Left lung (tissue), 10 donors: ENCODE results near the gene GMIP. TPM values are rescaled to one million over a fixed set of nuclear protein-coding genes. Genes with fewer than 3 reads are reported as not detected.

ENCODE experiments used
- ATAC-seq: fragments of 200-7000 bp; cut with Tn5 transposase; one replicate; pipeline ENCODE4 v1.9.1; 2020; ENCODE audit warnings: moderate library complexity
- DNase-seq, 4 donors: peaks; one replicate each; pipeline ENCODE4 v3.0.0-alpha.2; 2013 to 2020
- H3K27ac ChIP-seq, 2 donors: fragments of 200-600 bp; sonication (generic) in 1 of 2; one replicate each; pipeline versions ENCODE4 v1.5.0 to v1.8.0; 2020 to 2021
- H3K27me3 ChIP-seq, 2 donors: fragments of 200-600 bp; sonication (generic) in 1 of 2; one replicate each; pipeline versions ENCODE4 v1.5.0 to v1.8.0; 2020 to 2021
- H3K36me3 ChIP-seq, 2 donors: fragments of 200-600 bp; sonication (generic) in 1 of 2; one replicate each; pipeline versions ENCODE4 v1.5.0 to v1.8.0; 2020 to 2021
- H3K4me1 ChIP-seq, 2 donors: fragments of 200-600 bp; one replicate each; pipeline ENCODE4 v1.8.0; 2021
- H3K4me3 ChIP-seq, 2 donors: fragments of 200-600 bp; sonication (generic) in 1 of 2; one replicate each; pipeline versions ENCODE4 v1.5.0 to v1.8.0; 2020 to 2021; ENCODE audit warnings: mild to moderate bottlenecking in 1 of 2
- H3K9me3 ChIP-seq, 2 donors: fragments of 200-600 bp; sonication (generic) in 1 of 2; one replicate each; pipeline versions ENCODE4 v1.5.0 to v1.8.0; 2020 to 2021
- intact Hi-C, 2 donors: fragments of 100-400 bp; cut with DNase I; formaldehyde crosslinking; loops; one replicate each; pipeline versions ENCODE4 v1.11.2 to v1.14.2; 2022
- polyA plus RNA-seq, 6 donors: library from polyadenylated mRNA; unstranded; fragments of 120-200 nt; gene quantifications; one replicate each; pipeline ENCODE4 v1.2.1, GENCODE V29; 2013; ENCODE audit not compliant: insufficient read length in 6 of 6
- total RNA-seq, 2 donors: library from RNA; stranded (reverse); fragmentation: NEBNext Ultra II Directional; extraction: Animal tissue kit (Norgen Biotek cat#: 25700); gene quantifications; one replicate each; pipeline ENCODE4 v1.2.1, GENCODE V29; 2021
- TF ChIP-seq, protein P1 (sequence below), 2 donors: fragments of 200-600 bp; sonication (generic) in 1 of 2; IDR thresholded peaks; one replicate each; pipeline versions ENCODE4 v1.5.0 to v1.8.0; 2021; ENCODE audit warnings: antibody characterized with exemption in 2 of 2
- donor health status: DM: no; HTN: yes; CAD: no.
- donor health status: DM: no; HTN: no; CAD: no.

GMIP gene
- total and polyA plus RNA-seq, 8 donors, result 9.1 to 57.2 (median 11.1) TPM

DNA sequence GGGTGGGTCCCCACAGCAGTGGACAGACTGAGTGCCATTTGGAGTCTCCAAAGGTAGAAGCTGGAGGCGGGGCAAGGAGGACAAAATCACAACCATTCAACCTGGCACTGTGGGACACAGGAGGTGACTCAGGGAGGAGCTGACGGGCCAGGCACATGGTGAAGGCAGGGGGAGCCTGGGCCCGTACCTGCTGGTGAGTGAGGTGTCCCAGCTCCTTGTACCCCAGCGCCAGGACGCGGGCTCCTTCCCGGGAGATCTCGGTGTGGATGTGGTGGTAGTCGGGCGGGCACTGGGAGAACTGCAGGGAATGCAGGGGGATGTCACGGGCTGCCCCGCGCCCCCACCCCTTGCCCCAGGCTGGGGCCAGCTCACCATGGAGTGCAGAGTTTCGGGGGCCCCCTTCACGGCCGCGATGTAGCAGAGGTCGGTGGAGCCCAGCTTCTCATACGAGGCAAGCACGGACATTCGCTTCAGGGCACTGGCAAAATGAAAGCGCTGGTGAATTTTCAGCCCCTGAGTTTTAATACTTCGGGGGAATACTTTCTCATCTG lies 10.2 kb upstream of the GMIP start:
- ATAC-seq (no peak), DNase-seq (peak in 1 of 4 donors; percentile 66)
- H3K27me3 ChIP-seq, result no peaks in the 10 kb centered on the region
- no peak overlapping the region for H3K4me3 ChIP-seq
- no peaks in the 10 kb centered on the region for H3K4me1 ChIP-seq
- intact Hi-C loops, result no loop called here
- no peaks in the 10 kb centered on the region for H3K9me3 ChIP-seq
- H3K36me3 ChIP-seq, result peaks cover 0 to 100% of the 10 kb centered on the region in 2 donors
- no peak overlapping the region for H3K27ac ChIP-seq
- TF ChIP-seq, protein P1, sequence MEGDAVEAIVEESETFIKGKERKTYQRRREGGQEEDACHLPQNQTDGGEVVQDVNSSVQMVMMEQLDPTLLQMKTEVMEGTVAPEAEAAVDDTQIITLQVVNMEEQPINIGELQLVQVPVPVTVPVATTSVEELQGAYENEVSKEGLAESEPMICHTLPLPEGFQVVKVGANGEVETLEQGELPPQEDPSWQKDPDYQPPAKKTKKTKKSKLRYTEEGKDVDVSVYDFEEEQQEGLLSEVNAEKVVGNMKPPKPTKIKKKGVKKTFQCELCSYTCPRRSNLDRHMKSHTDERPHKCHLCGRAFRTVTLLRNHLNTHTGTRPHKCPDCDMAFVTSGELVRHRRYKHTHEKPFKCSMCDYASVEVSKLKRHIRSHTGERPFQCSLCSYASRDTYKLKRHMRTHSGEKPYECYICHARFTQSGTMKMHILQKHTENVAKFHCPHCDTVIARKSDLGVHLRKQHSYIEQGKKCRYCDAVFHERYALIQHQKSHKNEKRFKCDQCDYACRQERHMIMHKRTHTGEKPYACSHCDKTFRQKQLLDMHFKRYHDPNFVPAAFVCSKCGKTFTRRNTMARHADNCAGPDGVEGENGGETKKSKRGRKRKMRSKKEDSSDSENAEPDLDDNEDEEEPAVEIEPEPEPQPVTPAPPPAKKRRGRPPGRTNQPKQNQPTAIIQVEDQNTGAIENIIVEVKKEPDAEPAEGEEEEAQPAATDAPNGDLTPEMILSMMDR (IDR thresholded peaks at IDR 0.05), result no peak

DNA sequence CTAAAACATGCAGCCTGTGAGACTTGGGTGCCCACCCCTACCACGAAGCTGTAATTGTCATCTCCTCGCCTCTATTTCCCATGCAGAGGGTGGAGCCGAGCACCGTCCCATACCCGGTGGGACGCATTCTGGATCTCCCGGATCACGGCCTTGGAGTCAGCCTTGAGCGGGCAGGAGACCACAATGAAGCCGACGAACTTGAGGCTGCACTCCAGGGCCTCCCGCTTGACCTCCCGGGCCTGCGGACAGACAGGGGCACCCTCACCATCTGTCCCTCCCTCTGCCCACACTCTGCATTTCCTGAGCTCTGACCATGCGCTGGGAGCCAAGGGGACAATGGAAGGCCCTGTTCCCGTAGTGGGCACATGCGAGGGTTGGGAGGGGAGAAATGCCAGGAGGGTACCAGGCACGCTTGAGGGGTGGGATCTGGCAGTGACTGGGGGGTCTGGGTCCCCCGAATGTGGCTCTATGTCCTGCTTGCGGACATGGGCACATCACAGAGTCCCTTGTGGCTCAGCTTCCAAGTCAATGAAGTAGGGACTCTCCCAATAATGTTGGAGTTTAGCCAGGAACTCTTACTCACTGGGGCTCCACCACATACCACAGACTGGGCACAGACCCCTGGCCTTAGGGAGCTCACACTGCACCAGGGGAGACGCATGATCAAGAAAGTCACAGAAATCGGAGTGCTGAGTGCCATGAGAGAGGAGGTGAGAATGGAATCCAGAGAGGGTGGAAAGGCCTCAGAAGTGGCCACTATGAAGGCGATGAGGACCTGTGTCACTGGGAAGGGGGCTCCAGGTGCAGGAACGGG lies 9.2 kb upstream of the GMIP start:
- Histone ChIP-seq H3K36me3 (peaks cover 0 to 100% of the 10 kb centered on the region in 2 donors), H3K27ac (no peak overlapping the region), H3K9me3 (no peaks in the 10 kb centered on the region), H3K27me3 (no peaks in the 10 kb centered on the region), H3K4me3 (no peak overlapping the region), H3K4me1 (no peaks in the 10 kb centered on the region)
- intact Hi-C loops, result no loop called here
- TF ChIP-seq, protein P1 (IDR thresholded peaks at IDR 0.05), result no peak
- no peak for ATAC-seq
- DNase-seq, result peak in 1 of 4 donors; percentile 48

GRCh38 chr19:19651076-19651475 lies 7.6 kb upstream of the GMIP start:
- intact Hi-C loops, result no loop called here
- H3K4me3 ChIP-seq, result no peak overlapping the region
- ATAC-seq (no peak), DNase-seq (peak in 1 of 4 donors; percentile 65)
- H3K27me3 ChIP-seq, result no peaks in the 10 kb centered on the region
- no peak overlapping the region for H3K27ac ChIP-seq
- H3K4me1 ChIP-seq, result no peaks in the 10 kb centered on the region
- TF ChIP-seq, protein P1 (IDR thresholded peaks at IDR 0.05), result no peak
- no peaks in the 10 kb centered on the region for H3K9me3 ChIP-seq
- peaks cover 0 to 100% of the 10 kb centered on the region in 2 donors for H3K36me3 ChIP-seq

DNA sequence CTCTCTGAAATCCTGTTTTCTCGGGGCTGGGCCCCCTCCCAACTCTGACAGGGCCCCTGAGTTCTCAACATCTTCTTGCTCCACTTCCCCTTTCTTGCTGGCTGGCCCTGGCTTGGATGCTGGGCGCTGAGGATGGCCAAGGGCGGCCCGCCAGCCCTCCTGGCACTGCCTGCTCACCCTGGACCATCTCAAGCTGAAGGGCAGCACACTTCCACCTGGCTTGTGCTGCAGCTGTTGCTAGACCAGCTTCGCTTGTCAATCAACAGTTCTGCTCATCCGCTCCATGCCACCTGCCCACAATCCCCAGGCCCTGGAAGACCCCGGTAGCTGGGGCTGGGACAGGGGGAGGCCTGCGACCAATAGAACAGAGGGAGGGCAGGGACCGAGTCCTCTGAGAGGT lies 6.9 kb upstream of the GMIP start:
- Histone ChIP-seq H3K27ac (no peak overlapping the region), H3K4me3 (no peak overlapping the region), H3K4me1 (no peaks in the 10 kb centered on the region), H3K27me3 (no peaks in the 10 kb centered on the region), H3K9me3 (no peaks in the 10 kb centered on the region), H3K36me3 (peaks cover 0 to 100% of the 10 kb centered on the region in 2 donors)
- DNase-seq, result peak in 1 of 4 donors; percentile 61
- intact Hi-C loops, result no loop called here
- TF ChIP-seq, protein P1 (IDR thresholded peaks at IDR 0.05), result no peak
- no peak for ATAC-seq

DNA sequence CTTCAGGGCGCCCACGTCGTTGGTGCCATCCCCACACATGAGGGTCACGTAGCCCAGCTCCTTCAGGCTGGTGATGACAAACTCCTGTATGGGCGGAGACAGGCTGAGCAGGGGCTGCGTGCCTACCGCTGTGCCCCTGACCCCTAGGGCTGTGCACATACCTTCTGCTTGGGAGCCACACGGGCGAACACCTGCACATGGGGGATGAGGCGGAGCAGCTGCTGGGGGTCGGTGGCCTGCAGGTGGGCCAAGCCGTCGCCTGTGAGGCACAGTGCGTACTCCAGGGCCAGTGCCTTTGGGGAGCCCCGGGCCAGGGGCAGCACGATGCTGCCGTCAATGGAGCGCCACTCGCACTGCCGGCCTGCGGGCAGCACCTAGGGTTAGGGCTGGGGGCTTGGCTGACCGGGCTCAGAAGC lies 6.1 kb upstream of the GMIP start:
- intact Hi-C loops, result loop anchor here in 1 of 2 donors (5.0 kb wide), 1 partner anchor 117 kb away; no protein-coding TSS in a partner anchor
- DNase-seq (peak in 1 of 4 donors; percentile 77), ATAC-seq (no peak)
- no peaks in the 10 kb centered on the region for H3K9me3 ChIP-seq
- no peak overlapping the region for H3K4me3 ChIP-seq
- peaks cover 0 to 100% of the 10 kb centered on the region in 2 donors for H3K36me3 ChIP-seq
- H3K4me1 ChIP-seq, result no peaks in the 10 kb centered on the region
- TF ChIP-seq, protein P1 (IDR thresholded peaks at IDR 0.05), result no peak
- no peaks in the 10 kb centered on the region for H3K27me3 ChIP-seq
- no peak overlapping the region for H3K27ac ChIP-seq
